SK-N-MC (cell line): ENCODE measurements around the gene DIAPH1.

ENCODE experiments used
- DNase-seq: peaks from one replicate; pipeline ENCODE4 v3.0.0-alpha.2; 2011; ENCODE audit warnings: low read depth, low spot score
- H3K27ac ChIP-seq: fragments of 200-600 bp; sonication (generic); 2 replicates; pipeline ENCODE4 v1.5.1; 2016; ENCODE audit warnings: mixed run types
- H3K36me3 ChIP-seq: fragments of 200-600 bp; sonication (generic); 2 replicates; pipeline ENCODE4 v1.6.1; 2017; ENCODE audit warnings: antibody characterized with exemption, low read length, mixed read lengths; ENCODE audit not compliant: insufficient read depth
- H3K4me3 ChIP-seq: fragments of 200-600 bp; sonication (generic); 2 replicates; pipeline ENCODE4 v1.5.1; 2016
- H3K9ac ChIP-seq: fragments of 200-600 bp; sonication (generic); 2 replicates; pipeline ENCODE4 v1.8.0; 2017; ENCODE audit warnings: mixed run types, mixed read lengths; ENCODE audit not compliant: insufficient read length
- H3K9me3 ChIP-seq: fragments of 200-600 bp; sonication (generic); 2 replicates; pipeline ENCODE4 v1.6.1; 2017; ENCODE audit warnings: low read depth, mild to moderate bottlenecking, antibody characterized with exemption, low read length, moderate library complexity, mixed read lengths
- EZH2 ChIP-seq: fragments of 200-600 bp; sonication (generic); IDR thresholded peaks from one replicate; pipeline ENCODE4 v1.6.1; 2017; ENCODE audit warnings: antibody characterized with exemption
- FOXP2 ChIP-seq: optimal IDR thresholded peaks from 2 replicates; pipeline ENCODE3; 2011; ENCODE audit warnings: mild to moderate bottlenecking, moderate library complexity; ENCODE audit not compliant: insufficient read depth; ENCODE audit errors: extremely low read length, control extremely low read depth
- POLR2AphosphoS5 ChIP-seq: IDR thresholded peaks from 2 replicates; pipeline ENCODE4 v1.6.1; 2012; ENCODE audit warnings: mild to moderate bottlenecking, low read depth, low read length, borderline replicate concordance

Gene DIAPH1

DNA sequence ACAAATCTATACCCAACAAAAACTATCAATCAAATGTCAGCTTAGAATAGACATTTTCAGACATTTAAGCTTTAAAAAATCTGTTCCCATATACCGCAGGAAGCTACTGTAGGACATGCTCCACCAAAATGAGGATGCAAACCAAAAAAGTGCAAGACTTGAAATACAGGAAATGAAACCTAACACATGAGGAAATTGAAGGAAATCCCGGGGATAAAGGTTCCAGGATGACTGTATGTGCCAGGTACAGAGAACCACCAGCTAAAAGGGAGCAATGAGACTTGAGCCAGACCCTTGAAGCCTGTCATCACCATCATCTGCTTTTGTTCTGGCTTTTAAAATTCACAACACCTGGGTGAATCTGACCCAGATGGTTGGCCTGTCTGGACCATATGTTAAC, 21.4 kb downstream of the DIAPH1 start:
- TF ChIP-seq FOXP2 (no peak), EZH2 (no peak), POLR2AphosphoS5 (no peak)
- Histone ChIP-seq H3K9ac (no peak overlapping the region), H3K27ac (no peak overlapping the region), H3K4me3 (no peak overlapping the region), H3K9me3 (no peaks in the 10 kb centered on the region), H3K36me3 (peaks cover 10% of the 10 kb centered on the region)
- DNase-seq, result no peak

DNA sequence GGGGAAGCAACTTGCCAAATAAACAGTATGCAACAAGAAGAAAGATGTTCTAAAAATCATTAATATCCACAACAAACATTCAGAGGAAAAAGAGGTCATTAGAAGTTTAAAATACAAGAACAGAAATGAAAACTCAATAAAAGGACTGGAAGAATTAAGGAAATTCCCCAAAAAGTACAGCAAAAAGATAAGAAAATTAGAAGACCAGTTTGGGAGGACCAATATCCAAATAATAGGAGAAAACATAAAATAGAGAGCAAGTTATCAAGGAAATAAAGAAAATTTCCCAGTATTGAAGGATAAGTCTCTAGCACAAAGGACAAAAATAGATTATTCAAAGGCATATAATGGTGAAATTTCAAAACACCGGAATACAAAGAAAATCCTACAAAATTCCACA, 21.9 kb downstream of the DIAPH1 start:
- no peak for DNase-seq
- H3K36me3 ChIP-seq, result peaks cover 10% of the 10 kb centered on the region
- no peak overlapping the region for H3K4me3 ChIP-seq
- no peak for TF ChIP-seq POLR2AphosphoS5
- no peak for TF ChIP-seq EZH2
- TF ChIP-seq FOXP2, result no peak
- no peak overlapping the region for H3K27ac ChIP-seq
- no peak overlapping the region for H3K9ac ChIP-seq
- H3K9me3 ChIP-seq, result no peaks in the 10 kb centered on the region

DNA sequence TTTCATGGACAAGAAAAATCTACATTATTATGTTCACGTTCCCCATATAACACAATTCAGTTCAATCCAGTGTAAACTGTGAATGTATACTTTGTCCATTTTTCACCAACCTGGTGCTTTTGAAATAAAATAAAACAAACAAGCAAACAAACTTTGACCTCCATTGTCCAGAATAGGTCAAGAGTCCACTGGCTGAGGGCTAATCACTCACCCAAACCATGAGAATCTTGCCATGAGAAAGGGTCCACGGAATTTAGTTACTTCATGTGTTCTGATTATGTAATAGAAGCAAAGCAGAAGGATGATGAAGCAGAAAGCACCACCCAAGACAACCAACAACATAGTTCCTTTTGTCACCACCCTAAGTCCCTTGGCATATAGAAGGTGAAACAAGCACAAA, 28.7 kb downstream of the DIAPH1 start:
- Histone ChIP-seq H3K9me3 (no peaks in the 10 kb centered on the region), H3K4me3 (no peak overlapping the region), H3K36me3 (peaks cover 21% of the 10 kb centered on the region), H3K27ac (no peak overlapping the region), H3K9ac (no peak overlapping the region)
- no peak for DNase-seq
- TF ChIP-seq POLR2AphosphoS5 (no peak), EZH2 (no peak), FOXP2 (no peak)

DNA sequence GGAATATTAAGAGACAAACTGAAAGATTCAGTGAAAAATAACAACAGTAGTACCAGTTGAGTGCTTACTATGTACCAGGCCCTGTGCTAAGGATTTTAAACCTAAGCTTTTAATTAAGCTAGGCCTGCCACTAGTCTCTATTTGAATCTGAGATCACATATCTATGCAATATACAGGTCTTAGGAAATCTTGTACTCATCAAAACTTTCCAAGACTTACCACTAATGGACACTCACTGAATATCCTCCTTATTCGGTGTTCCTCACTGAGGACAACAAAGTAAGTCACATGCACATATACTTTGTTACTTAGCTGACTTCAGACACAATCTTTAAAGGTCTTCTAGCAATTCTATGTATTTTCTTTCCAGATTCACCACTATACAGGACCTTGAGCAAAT, 32.6 kb downstream of the DIAPH1 start:
- Histone ChIP-seq H3K9ac (no peak overlapping the region), H3K36me3 (peaks cover 48% of the 10 kb centered on the region), H3K9me3 (no peaks in the 10 kb centered on the region), H3K27ac (no peak overlapping the region), H3K4me3 (no peak overlapping the region)
- TF ChIP-seq FOXP2 (no peak), EZH2 (no peak), POLR2AphosphoS5 (no peak)
- no peak for DNase-seq

DNA sequence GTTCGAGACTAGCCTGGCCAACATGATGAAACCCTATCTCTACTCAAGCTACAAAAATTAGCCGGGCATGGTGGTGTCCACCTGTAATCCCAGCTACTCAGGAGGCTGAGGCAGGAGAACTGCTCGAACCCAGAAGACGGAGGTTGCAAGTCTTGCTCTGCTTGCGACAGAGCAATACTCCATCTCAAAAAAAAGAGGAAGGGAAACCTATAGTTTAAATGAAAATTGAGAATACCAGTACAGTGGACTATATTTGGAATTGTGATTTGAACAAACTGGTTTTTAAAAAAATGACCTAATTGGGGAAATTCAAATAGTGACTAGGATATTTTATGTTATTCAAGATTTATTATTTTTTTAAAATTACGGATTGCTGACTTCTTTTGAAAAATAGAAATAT, 33.2 kb downstream of the DIAPH1 start:
- TF ChIP-seq EZH2 (no peak), FOXP2 (no peak), POLR2AphosphoS5 (no peak)
- Histone ChIP-seq H3K4me3 (no peak overlapping the region), H3K27ac (no peak overlapping the region), H3K9me3 (no peaks in the 10 kb centered on the region), H3K9ac (no peak overlapping the region), H3K36me3 (peaks cover 55% of the 10 kb centered on the region)
- DNase-seq, result no peak

DNA sequence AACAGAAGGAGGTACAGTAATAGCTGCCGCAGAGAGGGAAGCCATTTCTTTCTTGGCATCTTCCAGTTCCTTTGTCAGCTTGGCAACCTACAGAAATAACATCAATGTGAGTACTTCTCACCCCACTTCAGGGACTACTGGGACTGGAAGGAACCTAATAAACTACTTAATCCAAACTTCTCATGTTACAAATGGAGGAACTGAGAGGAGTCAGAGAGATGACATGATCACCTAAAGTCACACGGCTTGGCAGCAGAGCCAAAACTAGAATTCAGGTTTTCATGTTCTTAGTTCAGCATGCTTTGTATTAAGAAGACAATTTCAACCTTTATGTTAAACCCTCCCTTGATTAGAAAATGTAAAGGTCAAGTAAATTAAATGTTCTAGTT, 44.7 kb downstream of the DIAPH1 start:
- no peak for TF ChIP-seq FOXP2
- TF ChIP-seq EZH2, result no peak
- no peak for TF ChIP-seq POLR2AphosphoS5
- no peak for DNase-seq
- Histone ChIP-seq H3K9ac (no peak overlapping the region), H3K9me3 (no peaks in the 10 kb centered on the region), H3K4me3 (no peak overlapping the region), H3K36me3 (peaks cover 82% of the 10 kb centered on the region), H3K27ac (no peak overlapping the region)

DNA sequence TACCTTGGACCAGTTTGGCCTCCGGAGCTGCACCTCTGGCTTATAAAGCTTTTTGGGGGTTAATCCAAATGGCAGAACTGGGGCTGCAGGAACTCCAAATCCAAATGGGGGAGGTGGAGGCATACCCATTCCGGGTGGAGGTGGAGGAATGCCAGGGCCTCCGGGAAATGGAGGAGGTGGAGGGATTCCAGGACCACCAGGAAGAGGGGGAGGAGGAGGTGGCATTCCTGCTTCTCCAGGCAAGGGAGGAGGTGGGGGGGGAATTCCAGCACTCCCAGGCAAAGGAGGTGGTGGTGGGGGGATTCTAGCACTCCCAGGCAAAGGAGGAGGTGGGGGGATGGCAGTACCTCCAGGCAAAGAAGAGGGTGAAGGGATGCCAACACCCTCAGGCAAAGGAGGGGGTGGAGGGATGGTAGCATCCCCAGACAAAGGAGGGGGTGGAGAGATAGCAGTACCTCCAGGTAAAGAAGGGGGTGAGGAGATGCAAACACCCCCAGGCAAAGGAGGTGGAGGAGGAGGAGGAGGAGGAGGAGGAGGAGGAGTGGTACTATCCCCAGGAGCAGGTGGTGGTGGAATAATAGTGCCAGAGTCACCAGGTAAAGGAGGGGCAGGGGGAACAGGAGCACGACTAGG, 45.2 kb downstream of the DIAPH1 start:
- H3K4me3 ChIP-seq, result no peak overlapping the region
- peaks cover 80% of the 10 kb centered on the region for H3K36me3 ChIP-seq
- H3K9me3 ChIP-seq, result no peaks in the 10 kb centered on the region
- no peak for TF ChIP-seq EZH2
- TF ChIP-seq FOXP2, result no peak
- TF ChIP-seq POLR2AphosphoS5, result no peak
- DNase-seq, result no peak
- H3K27ac ChIP-seq, result no peak overlapping the region
- no peak overlapping the region for H3K9ac ChIP-seq

DNA sequence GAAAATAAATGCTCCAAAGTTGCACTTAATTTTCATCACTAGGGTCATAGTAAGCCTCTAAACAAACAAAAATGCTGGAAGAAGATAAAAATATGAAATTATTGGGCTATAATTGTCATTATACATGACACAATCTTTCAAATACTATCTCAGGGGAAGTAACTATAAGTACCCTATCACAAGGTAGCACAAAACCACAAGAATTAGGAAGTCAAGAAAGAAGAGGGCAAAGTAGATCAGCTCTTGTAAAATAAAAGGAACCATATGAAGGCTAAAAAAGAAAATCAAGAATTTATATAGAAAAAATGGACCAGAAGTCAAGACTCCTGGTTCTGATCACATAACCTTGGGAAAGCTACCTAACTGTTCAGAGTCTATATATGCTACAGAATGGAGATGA, 48.1 kb downstream of the DIAPH1 start:
- H3K36me3 ChIP-seq, result peaks cover 76% of the 10 kb centered on the region

DNA sequence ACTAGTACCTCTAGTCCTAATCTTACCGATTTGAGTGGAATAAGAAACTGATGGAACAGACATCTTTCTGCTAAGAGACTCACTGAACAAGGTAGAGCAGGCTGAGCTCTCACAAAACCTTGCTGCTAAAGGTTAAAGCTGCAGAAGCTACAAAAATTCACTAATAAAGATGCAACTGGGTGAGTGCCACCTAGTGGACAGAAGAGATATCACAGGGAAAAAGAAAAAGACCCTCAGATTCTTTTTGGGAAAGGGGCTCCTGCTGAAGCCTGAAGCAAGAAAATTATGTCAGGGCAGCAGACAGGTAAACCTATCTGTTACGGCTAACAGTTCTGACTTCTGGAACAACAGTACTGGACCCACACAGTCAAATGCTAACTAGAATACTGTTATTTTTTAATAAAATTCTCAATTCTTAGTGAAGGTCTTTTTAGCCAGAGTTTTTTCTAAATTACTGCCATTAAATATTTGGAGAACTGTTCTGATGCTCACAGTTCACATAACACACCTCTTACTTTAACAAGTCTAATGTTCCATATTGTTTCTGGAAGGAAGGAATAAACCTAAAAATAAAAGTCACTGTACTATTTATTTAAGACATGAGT, 51.2 kb downstream of the DIAPH1 start:
- Histone ChIP-seq H3K9me3 (no peaks in the 10 kb centered on the region), H3K4me3 (no peak overlapping the region), H3K36me3 (peaks cover 82% of the 10 kb centered on the region), H3K9ac (peak overlapping the region; percentile 8), H3K27ac (0 out of 2 replicates have a peak overlapping the region, but pooled peaks have one; percentile 44)
- no peak for DNase-seq
- TF ChIP-seq POLR2AphosphoS5 (no peak), FOXP2 (no peak), EZH2 (no peak)

More for the DNA sequence above, 48.1 kb downstream of the DIAPH1 start:
- Histone ChIP-seq H3K4me3 (no peak overlapping the region), H3K9me3 (no peaks in the 10 kb centered on the region), H3K9ac (no peak overlapping the region), H3K27ac (no peak overlapping the region)
- DNase-seq, result no peak
- TF ChIP-seq EZH2, result no peak
- TF ChIP-seq POLR2AphosphoS5, result no peak
- no peak for TF ChIP-seq FOXP2
